SH-SY5Y (cell line): ENCODE results near the gene ITPR2.

Source experiments
- GATA2 ChIP-seq: IDR thresholded peaks from 2 replicates; pipeline ENCODE4 v1.6.1; 2011; ENCODE audit warnings: mild to moderate bottlenecking, low read depth, low read length
- GATA3 ChIP-seq: IDR thresholded peaks from 2 replicates; pipeline ENCODE4 v1.6.1; 2011; ENCODE audit warnings: low read depth, mild to moderate bottlenecking, low read length, moderate library complexity

GRCh38 chr12:26551385-26551784 lies 281.6 kb downstream of the ITPR2 start:
- TF ChIP-seq GATA2 (no peak), GATA3 (no peak)
